ENCODE results near the gene FABP1. TPM values are rescaled to one million over a fixed set of nuclear protein-coding genes. Genes with fewer than 3 reads are reported as not detected.

Gene FABP1
- total RNA-seq, 1 donor from 2014 or later: not detected

DNA sequence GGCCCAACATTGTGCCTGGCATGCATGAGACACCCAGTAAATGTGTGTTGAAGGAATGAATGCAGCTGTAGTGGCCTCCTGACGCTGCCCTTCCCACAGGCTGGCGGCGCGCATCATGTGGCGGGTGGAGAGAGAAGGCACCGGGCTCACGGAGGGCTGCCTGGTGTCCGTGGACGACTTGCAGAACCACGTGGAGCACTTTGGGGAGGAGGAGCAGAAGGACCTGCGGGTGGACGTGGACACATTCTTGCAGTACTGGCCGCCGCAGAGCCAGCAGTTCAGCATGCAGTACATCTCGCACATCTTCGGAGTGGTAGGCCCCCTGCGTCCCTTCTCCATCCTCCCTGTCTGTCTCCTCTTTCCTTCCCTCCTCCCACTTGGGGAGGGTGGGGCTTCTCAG lies 40.1 kb downstream of the FABP1 start:
- H3K9me3 Mint-ChIP-seq: no peaks in the 10 kb centered on the region
- no peak overlapping the region for H3K4me3 Mint-ChIP-seq
- no peaks in the 10 kb centered on the region for H3K27me3 Mint-ChIP-seq (ENCODE audit: low read depth)
- peaks cover 30% of the 10 kb centered on the region for H3K4me1 Mint-ChIP-seq
- TF ChIP-seq CTCF (conservative IDR thresholded peaks at IDR 0.05): no peak
- no peak for DNase-seq (ENCODE audit: low read depth, low spot score)
- no peaks in the 10 kb centered on the region for H3K36me3 Mint-ChIP-seq (ENCODE audit: low read depth)
- H3K27ac Mint-ChIP-seq (ENCODE audit: unreplicated experiment): peak overlapping the region; percentile 62

DNA sequence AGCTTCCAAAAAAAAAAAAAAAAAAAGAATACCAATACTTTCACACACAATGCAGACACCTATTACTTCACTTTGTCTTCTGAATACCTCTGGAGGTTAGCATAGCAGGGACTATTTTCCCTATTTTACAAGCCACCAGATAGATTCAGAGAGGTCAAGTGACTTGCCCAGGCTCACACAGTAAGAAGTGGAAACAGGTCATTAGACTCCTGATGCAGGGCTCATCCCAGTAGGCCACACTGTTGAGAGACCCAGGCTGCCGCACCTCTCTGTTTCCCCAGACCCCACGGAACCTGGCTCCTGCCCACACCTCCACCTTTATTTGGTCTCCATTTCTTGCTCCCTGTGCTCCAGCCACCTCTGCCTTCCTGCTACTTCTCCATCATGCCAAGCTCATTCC lies 40.8 kb downstream of the FABP1 start:
- H3K9me3 Mint-ChIP-seq: peaks cover 2% of the 10 kb centered on the region
- peak overlapping the region; percentile 62 for H3K27ac Mint-ChIP-seq (ENCODE audit: unreplicated experiment)
- H3K4me3 Mint-ChIP-seq: no peak overlapping the region
- no peaks in the 10 kb centered on the region for H3K36me3 Mint-ChIP-seq (ENCODE audit: low read depth)
- no peak for DNase-seq (ENCODE audit: low read depth, low spot score)
- no peak for TF ChIP-seq CTCF (conservative IDR thresholded peaks at IDR 0.05)
- H3K4me1 Mint-ChIP-seq: peaks cover 37% of the 10 kb centered on the region
- no peaks in the 10 kb centered on the region for H3K27me3 Mint-ChIP-seq (ENCODE audit: low read depth)

DNA sequence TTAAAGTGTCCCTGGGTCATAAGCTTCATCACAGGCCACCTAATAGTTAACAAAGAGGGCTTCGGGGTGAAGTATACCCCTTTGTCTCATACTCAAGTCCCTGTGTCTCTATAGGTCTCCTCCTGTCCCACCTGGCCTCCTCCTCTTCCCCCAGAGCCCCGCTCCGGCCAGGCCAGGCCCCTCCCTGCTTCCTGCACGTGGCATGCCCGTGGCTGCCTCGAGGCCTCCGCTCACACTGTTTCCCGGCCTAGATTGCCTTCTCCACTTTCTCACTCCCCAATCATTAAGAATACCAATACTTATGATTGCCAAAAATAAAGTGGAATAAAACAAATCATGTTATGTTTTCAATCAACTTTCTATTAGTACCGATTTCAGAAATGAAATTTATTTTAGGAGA lies 41.5 kb downstream of the FABP1 start:
- H3K9me3 Mint-ChIP-seq: peaks cover 4% of the 10 kb centered on the region
- H3K27me3 Mint-ChIP-seq (ENCODE audit: low read depth): no peaks in the 10 kb centered on the region
- H3K27ac Mint-ChIP-seq (ENCODE audit: unreplicated experiment): no peak overlapping the region
- H3K36me3 Mint-ChIP-seq (ENCODE audit: low read depth): no peaks in the 10 kb centered on the region
- no peak for DNase-seq (ENCODE audit: low read depth, low spot score)
- peaks cover 42% of the 10 kb centered on the region for H3K4me1 Mint-ChIP-seq
- no peak for TF ChIP-seq CTCF (conservative IDR thresholded peaks at IDR 0.05)
- no peak overlapping the region for H3K4me3 Mint-ChIP-seq

DNA sequence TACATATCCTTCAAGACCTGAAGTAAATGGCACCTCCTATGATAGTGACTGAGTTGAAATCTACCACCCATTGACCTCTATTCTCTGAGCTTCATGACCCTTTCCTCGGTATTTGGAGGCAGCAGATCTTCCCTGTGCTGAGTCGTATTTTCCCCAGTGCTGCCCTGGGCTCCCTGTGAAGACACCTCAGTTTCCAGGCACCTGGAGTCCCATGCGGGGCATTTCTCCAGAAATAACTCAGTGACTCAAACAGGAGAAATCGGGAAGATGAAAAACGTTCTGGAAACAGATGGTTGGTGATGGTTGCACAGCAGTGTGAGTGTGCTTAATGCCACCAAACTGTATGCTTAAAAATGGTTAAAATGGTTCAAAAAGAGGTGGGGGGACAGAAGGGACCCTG lies 42.3 kb downstream of the FABP1 start:
- peaks cover 4% of the 10 kb centered on the region for H3K9me3 Mint-ChIP-seq

GRCh38 chr2:88085099-88085498 lies 42.8 kb downstream of the FABP1 start:
- no peak for DNase-seq (ENCODE audit: low read depth, low spot score)
- peaks cover 4% of the 10 kb centered on the region for H3K9me3 Mint-ChIP-seq
- no peak overlapping the region for H3K27ac Mint-ChIP-seq (ENCODE audit: unreplicated experiment)
- no peaks in the 10 kb centered on the region for H3K27me3 Mint-ChIP-seq (ENCODE audit: low read depth)
- H3K4me3 Mint-ChIP-seq: no peak overlapping the region
- TF ChIP-seq CTCF (conservative IDR thresholded peaks at IDR 0.05): no peak
- H3K36me3 Mint-ChIP-seq (ENCODE audit: low read depth): no peaks in the 10 kb centered on the region
- H3K4me1 Mint-ChIP-seq: peaks cover 29% of the 10 kb centered on the region

More for the DNA sequence above, 42.3 kb downstream of the FABP1 start:
- no peak overlapping the region for H3K4me3 Mint-ChIP-seq
- no peaks in the 10 kb centered on the region for H3K36me3 Mint-ChIP-seq (ENCODE audit: low read depth)
- peaks cover 34% of the 10 kb centered on the region for H3K4me1 Mint-ChIP-seq
- no peak for DNase-seq (ENCODE audit: low read depth, low spot score)
- H3K27ac Mint-ChIP-seq (ENCODE audit: unreplicated experiment): no peak overlapping the region
- no peaks in the 10 kb centered on the region for H3K27me3 Mint-ChIP-seq (ENCODE audit: low read depth)
- no peak for TF ChIP-seq CTCF (conservative IDR thresholded peaks at IDR 0.05)

DNA sequence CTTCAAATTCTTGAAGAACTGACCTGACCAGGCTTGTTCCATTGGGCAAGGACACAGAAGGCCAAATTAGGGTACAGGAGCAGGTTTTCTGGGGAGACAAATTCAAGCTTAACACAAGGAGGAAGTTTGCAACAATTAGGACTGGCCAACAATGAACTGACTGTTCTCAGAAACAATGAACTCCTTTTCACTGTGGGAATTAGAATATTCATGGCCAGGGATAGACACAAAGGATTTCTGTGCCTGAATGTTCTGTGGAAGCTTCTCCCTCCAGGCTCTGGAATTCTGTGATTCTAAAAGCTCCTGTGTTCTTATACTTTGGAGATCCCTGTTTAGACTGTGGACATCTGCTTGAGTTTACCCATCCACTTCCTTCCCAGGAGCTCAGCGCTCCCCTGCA lies 45.1 kb downstream of the FABP1 start:
- H3K36me3 Mint-ChIP-seq (ENCODE audit: low read depth): no peaks in the 10 kb centered on the region
- peak overlapping the region; percentile 96 for H3K27ac Mint-ChIP-seq (ENCODE audit: unreplicated experiment)
- DNase-seq (ENCODE audit: low read depth, low spot score): no peak
- peaks cover 29% of the 10 kb centered on the region for H3K4me1 Mint-ChIP-seq
- H3K4me3 Mint-ChIP-seq: peak overlapping the region; percentile 23
- H3K27me3 Mint-ChIP-seq (ENCODE audit: low read depth): no peaks in the 10 kb centered on the region
- no peak for TF ChIP-seq CTCF (conservative IDR thresholded peaks at IDR 0.05)
- H3K9me3 Mint-ChIP-seq: peaks cover 4% of the 10 kb centered on the region
